Measurements from ENCODE around the gene PIANP.
A peak's percentile ranks its signal among the peaks of the same experiment; 100 is the strongest.

PIANP gene

GRCh38 chr12:6667559-6668210 is 32.9 kb downstream of the PIANP start:
- no peak for DNase-seq (ENCODE audit: low read depth)

- DNase-seq (ENCODE audit: low read depth) = no peak
Observed at GRCh38 chr12:6666211-6666610, 34.4 kb downstream of the PIANP start.

- DNase-seq (ENCODE audit: low read depth) = no peak
Observed at GRCh38 chr12:6664902-6665301, 35.7 kb downstream of the PIANP start.

- peak; percentile 96 for DNase-seq (ENCODE audit: low read depth)
Observed at GRCh38 chr12:6662906-6663742, 37.5 kb downstream of the PIANP start, which contains the start of gene ING4. Gene ING4, minus strand, starts transcription at chr12:6663119. Its CDS starts 18 bp downstream, at chr12:6663101.

DNA sequence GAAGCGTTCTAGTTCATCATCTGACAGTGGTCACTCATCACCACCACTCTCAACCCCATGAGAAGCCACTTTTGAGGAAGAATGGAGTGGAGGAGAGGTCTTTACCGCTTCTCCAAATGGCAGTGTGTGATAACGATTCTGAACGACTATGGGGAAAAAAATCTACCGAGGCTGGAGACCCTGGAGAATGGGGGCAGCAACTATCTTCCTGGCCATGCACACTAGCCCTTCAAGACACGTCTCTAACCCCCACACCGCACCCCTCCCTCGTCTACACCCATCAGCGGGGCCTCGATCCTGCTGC is 38.1 kb downstream of the PIANP start:
- no peak for DNase-seq (ENCODE audit: low read depth)

DNA sequence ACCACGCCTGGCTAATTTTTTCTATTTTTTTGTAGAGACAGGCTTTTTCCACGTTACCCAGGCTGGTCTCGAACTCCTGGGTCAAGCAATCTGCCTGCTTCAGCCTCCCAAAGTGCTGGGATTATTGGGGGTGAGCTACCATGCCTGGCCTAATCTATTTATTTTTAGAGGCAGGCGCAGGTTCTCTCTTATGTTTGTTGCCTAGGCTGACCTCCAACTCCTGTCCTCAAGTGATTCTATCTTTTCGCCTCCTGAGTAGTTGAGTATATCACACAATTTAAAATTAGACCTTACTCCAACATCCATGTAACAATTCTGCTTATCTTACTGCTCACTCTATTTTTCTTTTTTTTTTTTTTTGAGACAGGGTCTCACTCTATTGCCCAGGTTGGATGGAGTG is 46.6 kb downstream of the PIANP start:
- DNase-seq (ENCODE audit: low read depth) = no peak

DNA sequence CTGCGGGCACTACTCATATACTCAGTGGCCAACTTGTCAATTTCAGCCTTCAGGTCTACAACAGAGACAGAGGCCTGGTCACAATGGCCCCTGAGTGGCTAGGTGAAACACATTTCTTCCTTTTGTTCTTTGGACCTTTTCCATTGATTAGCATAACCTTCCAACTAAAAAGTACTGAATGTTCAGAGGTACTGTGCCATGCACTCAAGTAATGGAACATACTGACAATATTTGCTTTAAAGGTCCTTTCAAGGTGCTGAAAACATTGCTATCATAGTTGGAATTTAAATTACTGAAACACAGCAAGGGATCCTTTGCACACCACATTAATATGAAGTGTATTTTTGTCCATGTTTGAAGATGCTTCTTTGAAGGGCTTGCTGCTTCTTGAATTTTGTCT is 47.3 kb downstream of the PIANP start:
- DNase-seq (ENCODE audit: low read depth) = no peak

DNA sequence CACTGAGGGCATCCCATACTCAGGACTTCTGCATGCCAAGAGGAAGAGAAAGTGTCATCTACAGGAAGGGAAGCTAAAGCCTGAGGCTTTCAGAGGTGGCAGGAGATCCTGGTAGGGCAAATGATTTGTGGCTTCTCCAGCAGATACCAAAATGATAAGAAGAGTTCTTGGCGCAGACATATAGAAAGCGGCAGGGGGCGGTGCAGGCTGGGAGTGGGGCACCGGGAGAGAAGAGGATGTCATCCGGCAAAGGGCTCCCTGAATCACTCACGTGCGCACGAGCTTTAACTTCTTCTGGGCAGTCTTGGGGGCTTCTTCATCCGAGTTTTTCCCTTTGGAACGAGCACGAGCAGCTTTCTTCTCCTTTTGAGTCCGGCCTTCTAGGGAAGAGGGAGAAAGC is 48.2 kb downstream of the PIANP start:
- no peak for DNase-seq (ENCODE audit: low read depth)

- DNase-seq (ENCODE audit: low read depth) = no peak
Observed at GRCh38 chr12:6650832-6651231, 49.8 kb downstream of the PIANP start.

DNA sequence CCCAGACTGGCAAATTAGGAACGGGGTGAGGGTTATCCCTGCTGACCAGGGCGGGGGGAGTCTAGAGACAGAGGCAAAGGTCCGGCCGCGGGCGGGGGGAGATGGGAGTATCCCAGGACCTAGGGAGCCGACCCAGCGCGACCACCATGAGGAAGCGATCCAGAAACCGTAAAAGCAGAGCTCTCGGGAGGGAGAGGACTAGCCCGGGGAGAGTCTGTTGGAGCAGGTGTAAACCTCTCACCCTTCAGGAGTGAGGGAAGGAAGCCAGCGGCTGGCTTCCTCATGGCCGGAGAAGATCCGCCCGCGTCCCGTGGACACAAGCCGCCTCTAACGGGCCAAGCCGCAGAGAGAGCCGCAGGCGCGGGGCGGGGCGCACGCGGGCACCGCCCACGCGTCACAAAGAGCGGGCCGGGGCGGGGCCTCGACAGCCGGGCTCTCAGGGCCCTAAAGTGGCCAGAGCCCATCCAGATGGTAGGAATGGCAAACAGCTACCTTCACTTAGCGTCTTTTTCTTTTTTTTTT is 53.5 kb downstream of the PIANP start, which contains the start of gene ACRBP:
Gene ACRBP (minus strand): TSS at position 350 of the 522 bp plus-strand sequence. CDS start 66 bp downstream, at position 284.
- no peak for DNase-seq (ENCODE audit: low read depth)

GRCh38 chr12:6646276-6647082 is 54.1 kb downstream of the PIANP start:
- DNase-seq (ENCODE audit: low read depth) = no peak

GRCh38 chr12:6644903-6645302 is 55.7 kb downstream of the PIANP start:
- DNase-seq (ENCODE audit: low read depth) = no peak

GRCh38 chr12:6644257-6644596 is 56.4 kb downstream of the PIANP start:
- no peak for DNase-seq (ENCODE audit: low read depth)

Data from GM04503 (cell line).